HFFc6 (cell line): ENCODE results near the gene GALK1. TPM values are rescaled to one million over a fixed set of nuclear protein-coding genes. Genes with fewer than 3 reads are reported as not detected.

Experiments
- DNase-seq: peaks from one replicate; pipeline ENCODE4 v3.0.0-alpha.2; 2018
- H3K27ac Mint-ChIP-seq: 2 replicates; pipeline ENCODE4 v1.8.0; 2020; ENCODE audit warnings: mild to moderate bottlenecking, mixed read lengths
- H3K27me3 Mint-ChIP-seq: 2 replicates; pipeline ENCODE4 v1.8.0; 2021; ENCODE audit warnings: mild to moderate bottlenecking, moderate library complexity, mixed read lengths; ENCODE audit not compliant: insufficient read depth
- H3K36me3 Mint-ChIP-seq: 2 replicates; pipeline ENCODE4 v1.8.0; 2021; ENCODE audit warnings: low read depth, mixed read lengths
- H3K4me1 Mint-ChIP-seq: 2 replicates; pipeline ENCODE4 v1.8.0; 2020; ENCODE audit warnings: low read depth, mixed read lengths
- H3K4me3 Mint-ChIP-seq: 2 replicates; pipeline ENCODE4 v1.8.0; 2020; ENCODE audit warnings: mild to moderate bottlenecking, moderate library complexity, mixed read lengths
- H3K9me3 Mint-ChIP-seq: 2 replicates; pipeline ENCODE4 v1.8.0; 2020; ENCODE audit warnings: mild to moderate bottlenecking, mixed read lengths
- CTCF ChIP-seq: fragments of 200-600 bp; sonication (generic); IDR thresholded peaks from 2 replicates; pipeline ENCODE4 v1.5.0; 2021; ENCODE audit warnings: antibody characterized with exemption, mild to moderate bottlenecking
- total RNA-seq, 6 experiments: library from RNA; stranded (reverse); fragmentation: NEBNext Ultra II Directional; extraction: Animal tissue kit (Norgen Biotek cat#: 25700); gene quantifications; 2 replicates in 1 of 6; 3 replicates in 5 of 6; pipeline ENCODE4 v1.2.3, GENCODE V29; 2021

GALK1 gene
- total RNA-seq, 6 experiments from 2014 or later = 33.8 to 43.2 (median 37.7) TPM

DNA sequence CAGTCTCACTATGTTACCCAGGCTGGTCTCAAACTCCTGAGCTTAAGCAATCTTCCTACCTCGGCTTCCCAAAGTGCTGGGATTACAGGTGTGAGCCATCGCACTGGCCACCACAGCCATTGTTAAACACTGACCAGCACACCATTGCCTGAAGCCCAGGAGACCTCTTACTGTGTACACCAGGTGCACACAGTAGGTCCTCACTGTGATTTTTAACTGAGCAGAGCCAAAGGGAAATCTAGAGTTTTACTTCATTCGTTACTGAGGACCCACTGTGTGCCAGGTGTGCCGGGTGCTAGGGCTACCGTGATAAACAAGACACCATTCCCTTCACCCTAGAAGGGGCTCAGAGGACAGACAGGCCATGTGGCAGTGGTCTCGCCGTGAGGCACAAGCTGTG, 39.5 kb downstream of the GALK1 start:
- no peaks in the 10 kb centered on the region for H3K9me3 Mint-ChIP-seq
- no peak for DNase-seq
- no peaks in the 10 kb centered on the region for H3K4me1 Mint-ChIP-seq
- no peaks in the 10 kb centered on the region for H3K36me3 Mint-ChIP-seq
- H3K27ac Mint-ChIP-seq = no peak overlapping the region
- TF ChIP-seq CTCF = no peak
- H3K4me3 Mint-ChIP-seq = no peak overlapping the region
- peaks cover 9% of the 10 kb centered on the region; the same call in 1 of the 2 replicates for H3K27me3 Mint-ChIP-seq

GRCh38 chr17:75724016-75725003, 40.7 kb downstream of the GALK1 start:
- no peak overlapping the region for H3K27ac Mint-ChIP-seq
- H3K4me1 Mint-ChIP-seq = no peaks in the 10 kb centered on the region
- H3K36me3 Mint-ChIP-seq = no peaks in the 10 kb centered on the region
- H3K4me3 Mint-ChIP-seq = no peak overlapping the region
- no peak for TF ChIP-seq CTCF
- DNase-seq = no peak
- H3K9me3 Mint-ChIP-seq = no peaks in the 10 kb centered on the region
- H3K27me3 Mint-ChIP-seq = peaks cover 14% of the 10 kb centered on the region

DNA sequence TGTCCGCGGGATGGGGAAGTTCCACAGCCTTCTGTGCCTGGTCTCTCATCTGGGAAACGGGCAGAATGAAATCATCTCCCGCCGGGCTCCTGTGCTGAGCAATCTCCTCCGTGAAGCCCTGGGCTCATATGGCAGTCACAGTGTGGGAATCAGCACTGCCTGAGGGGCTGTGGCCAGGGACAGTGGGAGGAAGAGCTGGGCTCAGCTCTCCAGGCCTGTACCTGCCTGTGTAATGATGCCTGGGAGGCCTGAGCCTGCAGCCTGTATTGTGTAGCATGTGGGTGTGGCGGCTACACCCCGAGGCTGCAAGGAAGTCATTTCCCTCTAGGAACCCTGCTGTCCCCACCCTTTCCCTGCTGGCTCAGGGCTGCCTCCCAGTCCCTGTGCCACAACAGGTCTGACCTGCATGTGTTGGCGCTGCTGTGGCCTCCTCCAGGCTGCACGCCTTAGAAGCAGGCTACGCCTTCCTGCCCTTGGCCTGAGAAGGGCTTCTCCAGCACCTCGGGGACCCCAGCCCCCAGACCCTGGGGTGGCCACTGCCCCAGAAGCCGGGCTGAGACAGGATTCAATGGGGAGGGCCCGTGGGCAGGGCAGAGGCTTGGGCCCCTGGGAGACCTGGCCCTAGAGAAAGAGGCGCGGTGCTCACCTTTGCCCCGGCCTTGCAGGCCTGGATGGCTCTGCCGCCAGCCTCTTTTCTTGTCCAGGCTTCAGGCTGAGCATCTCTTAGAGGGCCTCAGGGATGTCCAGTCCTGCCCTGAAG, 41.6 kb downstream of the GALK1 start:
- DNase-seq = no peak
- H3K27ac Mint-ChIP-seq = no peak overlapping the region
- no peaks in the 10 kb centered on the region for H3K4me1 Mint-ChIP-seq
- H3K4me3 Mint-ChIP-seq = no peak overlapping the region
- H3K9me3 Mint-ChIP-seq = no peaks in the 10 kb centered on the region
- H3K36me3 Mint-ChIP-seq = no peaks in the 10 kb centered on the region
- no peak for TF ChIP-seq CTCF
- peaks cover 14% of the 10 kb centered on the region for H3K27me3 Mint-ChIP-seq

GRCh38 chr17:75722542-75723095, 42.4 kb downstream of the GALK1 start:
- H3K4me3 Mint-ChIP-seq = no peak overlapping the region
- H3K4me1 Mint-ChIP-seq = no peaks in the 10 kb centered on the region
- no peak for TF ChIP-seq CTCF
- H3K9me3 Mint-ChIP-seq = no peaks in the 10 kb centered on the region
- H3K27me3 Mint-ChIP-seq = peaks cover 16% of the 10 kb centered on the region
- H3K27ac Mint-ChIP-seq = no peak overlapping the region
- no peaks in the 10 kb centered on the region for H3K36me3 Mint-ChIP-seq
- DNase-seq = no peak

- no peak for TF ChIP-seq CTCF
- Mint-ChIP-seq H3K9me3 (no peaks in the 10 kb centered on the region), H3K36me3 (no peaks in the 10 kb centered on the region), H3K4me3 (no peak overlapping the region), H3K27ac (no peak overlapping the region), H3K4me1 (no peaks in the 10 kb centered on the region), H3K27me3 (peaks cover 16% of the 10 kb centered on the region)
- no peak for DNase-seq
Observed at GRCh38 chr17:75722076-75722475, 42.9 kb downstream of the GALK1 start.
